Duodenal mucosa (tissue), 2 donors: ENCODE results near the gene SVOP.
"Not testable (repeated sequence)": the region's sequence is repeated elsewhere in the genome, so short reads cannot be mapped to it uniquely, and the experiment has no call there.

Experiments used
- H3K27ac ChIP-seq: one replicate; pipeline ENCODE4 v1.7.0; 2013; ENCODE audit warnings: low read depth, low read length
- H3K27me3 ChIP-seq, 2 donors: one replicate each; pipeline ENCODE4 v1.7.0; 2013; ENCODE audit warnings: low read length in 2 of 2, control low read depth in 1 of 2; ENCODE audit not compliant: insufficient read depth in 2 of 2, control insufficient read depth in 1 of 2
- H3K36me3 ChIP-seq, 2 donors: one replicate each; pipeline ENCODE4 v1.7.0; 2013; ENCODE audit warnings: low read length in 2 of 2, control low read depth in 1 of 2; ENCODE audit not compliant: insufficient read depth in 2 of 2, control insufficient read depth in 1 of 2
- H3K4me1 ChIP-seq, 2 donors: one replicate each; pipeline ENCODE4 v1.7.0; 2013; ENCODE audit warnings: low read length in 2 of 2, control low read depth in 1 of 2; ENCODE audit not compliant: insufficient read depth in 2 of 2, control insufficient read depth in 1 of 2
- H3K4me3 ChIP-seq, 2 donors: one replicate each; pipeline ENCODE4 v1.7.0; 2013; ENCODE audit warnings: low read length in 2 of 2, low read depth in 1 of 2
- H3K9ac ChIP-seq, 2 donors: one replicate each; pipeline ENCODE4 v1.7.0; 2013; ENCODE audit warnings: low read length in 2 of 2, low read depth in 1 of 2
- H3K9me3 ChIP-seq, 2 donors: one replicate each; pipeline ENCODE4 v1.7.0; 2013; ENCODE audit warnings: low read length in 2 of 2, control low read depth in 1 of 2; ENCODE audit not compliant: control insufficient read depth in 1 of 2

The SVOP gene

GRCh38 chr12:108859141-108859922 is 161.5 kb downstream of the SVOP start:
- not testable (repeated sequence) for H3K36me3 ChIP-seq, H3K27ac ChIP-seq, H3K27me3 ChIP-seq, H3K9ac ChIP-seq, H3K9me3 ChIP-seq
- Histone ChIP-seq H3K4me1 (peaks cover 23 to 27% of the 10 kb centered on the region in 2 donors), H3K4me3 (peak overlapping the region in 1 of 2 donors; percentile 64)

- no peak overlapping the region for H3K27ac ChIP-seq
- peaks cover 30 to 34% of the 10 kb centered on the region in 2 donors for H3K4me1 ChIP-seq
- no peaks in the 10 kb centered on the region for H3K27me3 ChIP-seq
- H3K4me3 ChIP-seq, result peak overlapping the region; percentile 64
- no peaks in the 10 kb centered on the region for H3K9me3 ChIP-seq
- H3K36me3 ChIP-seq, result peaks cover 0 to 3% of the 10 kb centered on the region in 2 donors
- peak overlapping the region; percentile 24 to 67 for H3K9ac ChIP-seq
These were observed 162.4 kb downstream of the SVOP start for GRCh38 chr12:108858311-108859074.
